ENCODE data around the gene ERBB2. TPM values are rescaled to one million over a fixed set of nuclear protein-coding genes. Genes with fewer than 3 reads are reported as not detected.
A peak's percentile ranks its signal among the peaks of the same experiment; 100 is the strongest.
"Not testable (repeated sequence)": the region's sequence is repeated elsewhere in the genome, so short reads cannot be mapped to it uniquely, and the experiment has no call there.

The ERBB2 gene
- total and polyA plus RNA-seq, 4 donors = 32.8 to 92.5 (median 49.0) TPM

DNA sequence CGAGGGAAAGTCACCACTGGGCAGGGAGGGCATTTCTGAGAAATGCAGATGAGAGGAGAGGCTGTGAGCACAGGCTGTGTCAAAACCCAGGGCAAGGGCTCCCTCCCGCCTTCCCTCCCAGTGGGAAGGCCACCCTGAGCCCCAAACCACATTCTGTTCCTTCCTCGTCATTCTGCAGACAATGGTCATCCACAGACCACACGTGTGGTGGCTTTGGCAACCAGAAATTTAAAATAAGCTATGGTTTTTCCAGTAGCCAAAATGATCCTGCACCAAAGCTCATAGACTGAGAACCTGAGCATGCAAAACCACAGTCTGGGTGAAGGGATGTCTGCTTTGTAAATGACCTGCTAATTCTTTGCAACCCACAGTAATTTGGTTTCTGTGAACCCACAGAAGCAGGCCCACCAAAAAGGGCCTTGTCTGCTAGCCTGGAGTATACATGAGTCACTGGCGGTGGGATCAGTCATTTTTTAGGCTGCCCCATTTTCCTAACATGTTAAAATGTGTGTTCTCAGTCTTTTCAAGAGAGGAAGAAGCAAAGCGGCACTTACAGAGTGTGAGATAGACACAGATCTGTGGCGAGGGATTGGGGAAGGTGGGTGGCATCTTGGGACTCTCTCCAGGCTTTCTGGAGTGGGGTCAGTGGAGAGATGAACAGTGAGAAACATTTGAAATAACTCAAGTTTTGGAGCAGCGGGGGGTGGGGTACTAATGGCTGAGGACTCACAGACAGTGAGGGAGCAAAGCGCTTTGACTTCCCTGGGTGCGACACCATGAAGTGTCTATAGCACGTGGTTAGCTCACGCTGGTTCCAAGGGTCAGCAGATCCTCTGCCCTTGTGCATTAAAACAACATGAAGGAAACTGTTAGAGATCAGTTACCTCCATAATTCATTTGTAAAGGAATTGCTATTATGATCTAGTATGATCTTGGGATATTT is 58.3 kb downstream of the ERBB2 start:
- Histone ChIP-seq H3K27ac (ENCODE audit: low read depth, low read length) (no peak overlapping the region), H3K27me3 (ENCODE audit: control insufficient read depth, insufficient read depth, low read length) (no peaks in the 10 kb centered on the region), H3K4me1 (ENCODE audit: control insufficient read depth, insufficient read depth, low read length) (peaks cover 17% of the 10 kb centered on the region), H3K4me3 (ENCODE audit: low read depth, low read length) (no peak overlapping the region), H3K36me3 (ENCODE audit: control insufficient read depth, insufficient read depth, low read length) (no peaks in the 10 kb centered on the region), H3K9me3 (ENCODE audit: control insufficient read depth, insufficient read depth, low read length) (no peaks in the 10 kb centered on the region)
- 70% methylated on average over 10 of the region's 12 CpGs for WGBS (ENCODE audit: insufficient coverage)
- no peak for DNase-seq (ENCODE audit: low read depth in 4 of 6, low spot score in 6 of 6)

DNA sequence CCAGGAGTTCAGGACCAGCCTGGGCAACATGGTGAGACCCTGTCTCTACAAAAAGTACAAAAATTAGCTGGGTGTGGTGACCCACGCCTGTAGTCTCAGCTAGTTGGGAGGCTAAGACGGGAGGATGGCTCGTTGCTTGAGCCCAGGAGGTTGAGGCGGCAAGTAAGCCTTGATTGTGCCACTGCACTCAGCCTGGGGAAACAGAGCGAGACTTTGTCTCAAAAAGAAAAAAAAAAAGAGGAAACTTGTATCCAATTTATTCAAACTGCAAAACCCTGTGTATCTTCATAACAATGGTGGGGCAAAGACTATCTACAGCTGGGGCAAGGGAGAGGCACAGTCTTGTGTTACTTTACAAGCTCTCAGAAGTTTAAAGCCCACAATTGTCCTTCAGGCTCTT is 59.3 kb downstream of the ERBB2 start:
- no peak overlapping the region for H3K27ac ChIP-seq (ENCODE audit: low read depth, low read length)
- WGBS (ENCODE audit: insufficient coverage) = 91% methylated on average over 5 of the region's 5 CpGs

DNA sequence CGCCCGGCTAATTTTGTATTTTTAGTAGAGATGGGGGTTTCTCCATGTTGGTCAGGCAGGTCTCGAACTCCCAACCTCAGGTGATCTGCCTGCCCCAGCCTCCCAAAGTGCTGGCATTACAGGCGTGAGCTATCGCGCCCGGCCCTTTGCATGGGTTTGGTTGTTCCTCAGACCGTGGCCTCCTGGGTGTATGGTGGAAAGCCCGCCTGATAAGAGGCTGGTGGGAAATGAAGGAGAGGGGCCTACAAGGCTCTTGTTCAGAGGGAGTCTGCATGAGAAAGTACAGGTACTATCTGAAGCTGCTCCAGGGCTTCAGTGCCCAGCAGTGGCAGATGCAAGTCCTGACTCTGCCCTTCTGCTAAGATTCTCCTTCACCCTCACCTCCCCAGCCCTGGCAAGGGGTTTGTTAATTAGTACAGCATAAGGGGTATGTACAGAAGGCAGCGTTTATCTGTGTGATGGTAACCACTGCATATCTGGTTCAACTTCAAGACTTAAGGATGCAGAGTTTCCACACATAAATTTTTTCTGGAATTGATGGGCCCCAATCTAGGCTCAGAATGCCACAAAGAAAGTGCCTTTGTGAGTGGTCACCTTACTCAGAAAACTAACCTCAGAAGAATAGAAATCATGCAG is 62.1 kb downstream of the ERBB2 start:
- Histone ChIP-seq H3K9me3 (ENCODE audit: control insufficient read depth, insufficient read depth, low read length) (no peaks in the 10 kb centered on the region), H3K4me1 (ENCODE audit: control insufficient read depth, insufficient read depth, low read length) (no peaks in the 10 kb centered on the region), H3K27me3 (ENCODE audit: control insufficient read depth, insufficient read depth, low read length) (no peaks in the 10 kb centered on the region), H3K27ac (ENCODE audit: low read depth, low read length) (no peak overlapping the region), H3K36me3 (ENCODE audit: control insufficient read depth, insufficient read depth, low read length) (no peaks in the 10 kb centered on the region), H3K4me3 (ENCODE audit: low read depth, low read length) (no peak overlapping the region)
- DNase-seq (ENCODE audit: low read depth in 4 of 6, low spot score in 6 of 6) = no peak
- 100% methylated on average over 7 of the region's 10 CpGs for WGBS (ENCODE audit: insufficient coverage)

More for the DNA sequence above, 59.3 kb downstream of the ERBB2 start:
- no peak for DNase-seq (ENCODE audit: low read depth in 4 of 6, low spot score in 6 of 6)
- Histone ChIP-seq H3K36me3 (ENCODE audit: control insufficient read depth, insufficient read depth, low read length) (no peaks in the 10 kb centered on the region), H3K4me3 (ENCODE audit: low read depth, low read length) (no peak overlapping the region), H3K9me3 (ENCODE audit: control insufficient read depth, insufficient read depth, low read length) (no peaks in the 10 kb centered on the region), H3K27me3 (ENCODE audit: control insufficient read depth, insufficient read depth, low read length) (no peaks in the 10 kb centered on the region), H3K4me1 (ENCODE audit: control insufficient read depth, insufficient read depth, low read length) (peaks cover 12% of the 10 kb centered on the region)

DNA sequence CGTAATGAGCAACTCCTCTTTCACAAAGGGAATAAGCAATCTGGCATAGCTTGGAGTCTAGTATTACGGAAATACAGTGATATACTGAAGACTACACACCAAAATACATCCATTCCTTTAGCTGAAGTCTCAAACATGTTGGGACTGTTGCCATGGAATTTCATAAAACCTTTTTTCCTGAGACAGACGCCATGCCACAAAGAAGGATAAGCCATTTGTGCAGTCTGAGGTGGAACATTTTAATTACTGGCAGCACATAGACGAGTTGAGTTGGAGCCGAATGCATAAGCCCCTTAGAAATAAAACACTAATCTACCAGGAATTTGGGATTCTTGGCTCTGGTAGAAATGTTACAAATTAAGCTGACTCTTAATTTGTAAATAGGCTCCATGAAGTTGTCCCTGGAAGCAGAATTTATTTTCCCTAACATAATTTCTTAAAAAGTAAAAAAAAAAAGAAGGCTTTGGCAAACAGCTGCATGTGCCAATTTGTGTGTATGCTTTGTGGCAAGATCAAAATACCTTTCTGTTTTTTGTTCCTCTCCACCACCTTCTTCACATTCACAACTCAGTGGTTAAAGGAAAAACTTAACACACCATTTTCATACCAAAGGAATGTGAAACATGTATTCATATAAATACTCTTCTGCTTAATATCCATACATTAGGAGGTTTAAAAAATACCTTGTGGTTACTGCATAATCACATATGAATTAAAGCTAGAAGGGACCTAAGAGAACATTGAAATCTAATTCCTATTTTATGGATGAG is 63.4 kb downstream of the ERBB2 start:
- DNase-seq (ENCODE audit: low read depth in 4 of 6, low spot score in 6 of 6) = peak in 2 of 6 donors; percentile 13 to 85
- no peaks in the 10 kb centered on the region for H3K9me3 ChIP-seq (ENCODE audit: control insufficient read depth, insufficient read depth, low read length)
- H3K4me1 ChIP-seq (ENCODE audit: control insufficient read depth, insufficient read depth, low read length) = no peaks in the 10 kb centered on the region
- no CpG with 5 or more reads among the region's 5 CpGs for WGBS (ENCODE audit: insufficient coverage)
- no peak overlapping the region for H3K4me3 ChIP-seq (ENCODE audit: low read depth, low read length)
- no peak overlapping the region for H3K27ac ChIP-seq (ENCODE audit: low read depth, low read length)
- no peaks in the 10 kb centered on the region for H3K27me3 ChIP-seq (ENCODE audit: control insufficient read depth, insufficient read depth, low read length)
- no peaks in the 10 kb centered on the region for H3K36me3 ChIP-seq (ENCODE audit: control insufficient read depth, insufficient read depth, low read length)

DNA sequence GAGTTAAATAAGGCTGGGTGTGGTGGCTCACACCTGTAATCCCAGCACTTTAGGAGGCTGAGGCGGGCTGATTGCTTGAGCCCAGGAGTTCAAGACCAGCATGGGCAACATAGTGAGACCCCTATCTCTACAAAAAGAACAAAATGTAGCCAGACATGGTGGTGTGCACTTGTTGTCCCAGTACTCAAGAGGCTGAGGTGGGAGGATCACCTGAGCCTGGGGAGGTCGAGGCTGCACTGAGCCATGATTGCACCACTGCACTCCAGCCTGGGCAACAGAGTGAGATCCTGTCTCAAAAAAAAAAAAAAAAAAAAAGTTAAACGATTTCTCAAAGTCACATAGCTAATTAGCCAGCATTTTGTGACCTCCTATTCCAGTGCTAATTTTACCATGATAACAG is 64.3 kb downstream of the ERBB2 start:
- H3K9me3 ChIP-seq (ENCODE audit: control insufficient read depth, insufficient read depth, low read length); H3K36me3 ChIP-seq (ENCODE audit: control insufficient read depth, insufficient read depth, low read length); H3K4me1 ChIP-seq (ENCODE audit: control insufficient read depth, insufficient read depth, low read length); H3K27ac ChIP-seq (ENCODE audit: low read depth, low read length); H3K27me3 ChIP-seq (ENCODE audit: control insufficient read depth, insufficient read depth, low read length); DNase-seq (ENCODE audit: low read depth in 4 of 6, low spot score in 6 of 6); H3K4me3 ChIP-seq (ENCODE audit: low read depth, low read length): not testable (repeated sequence)
- WGBS (ENCODE audit: insufficient coverage) = 55% methylated on average over 2 of the region's 3 CpGs

DNA sequence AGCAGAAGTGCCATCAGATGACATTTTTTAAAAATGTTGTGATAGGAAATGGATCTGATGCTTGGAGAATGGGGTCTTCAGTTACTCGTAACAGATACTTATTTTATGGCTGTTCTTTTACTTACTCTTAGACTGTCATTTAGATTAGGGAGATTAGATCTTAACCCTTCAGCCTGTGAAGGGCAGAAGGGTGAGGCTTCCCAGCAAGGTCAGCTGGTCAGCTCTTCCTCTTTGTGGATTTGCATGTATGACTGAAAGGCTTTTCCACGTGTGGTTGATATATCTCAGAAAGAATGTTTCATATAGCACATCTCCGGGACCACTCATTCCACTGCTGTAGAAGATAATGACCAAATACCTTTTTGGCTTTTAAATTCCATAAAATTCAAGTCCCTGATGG is 65.3 kb downstream of the ERBB2 start:
- Histone ChIP-seq H3K4me1 (ENCODE audit: control insufficient read depth, insufficient read depth, low read length) (no peaks in the 10 kb centered on the region), H3K36me3 (ENCODE audit: control insufficient read depth, insufficient read depth, low read length) (no peaks in the 10 kb centered on the region), H3K27ac (ENCODE audit: low read depth, low read length) (no peak overlapping the region), H3K9me3 (ENCODE audit: control insufficient read depth, insufficient read depth, low read length) (no peaks in the 10 kb centered on the region), H3K27me3 (ENCODE audit: control insufficient read depth, insufficient read depth, low read length) (no peaks in the 10 kb centered on the region), H3K4me3 (ENCODE audit: low read depth, low read length) (no peak overlapping the region)
- DNase-seq (ENCODE audit: low read depth in 4 of 6, low spot score in 6 of 6) = no peak
- no CpG with 5 or more reads among the region's 3 CpGs for WGBS (ENCODE audit: insufficient coverage)

GRCh38 chr17:39765766-39766165 is 65.9 kb downstream of the ERBB2 start:
- Histone ChIP-seq H3K4me1 (ENCODE audit: control insufficient read depth, insufficient read depth, low read length) (no peaks in the 10 kb centered on the region), H3K36me3 (ENCODE audit: control insufficient read depth, insufficient read depth, low read length) (no peaks in the 10 kb centered on the region), H3K9me3 (ENCODE audit: control insufficient read depth, insufficient read depth, low read length) (no peaks in the 10 kb centered on the region), H3K27me3 (ENCODE audit: control insufficient read depth, insufficient read depth, low read length) (no peaks in the 10 kb centered on the region), H3K27ac (ENCODE audit: low read depth, low read length) (no peak overlapping the region), H3K4me3 (ENCODE audit: low read depth, low read length) (no peak overlapping the region)
- DNase-seq (ENCODE audit: low read depth in 4 of 6, low spot score in 6 of 6) = no peak
- whole genome bisulfite sequencing (ENCODE audit: insufficient coverage) = 91% methylated on average over 12 of the region's 18 CpGs

- H3K9me3 ChIP-seq (ENCODE audit: control insufficient read depth, insufficient read depth, low read length) = no peaks in the 10 kb centered on the region
- no peak overlapping the region for H3K27ac ChIP-seq (ENCODE audit: low read depth, low read length)
- no peaks in the 10 kb centered on the region for H3K36me3 ChIP-seq (ENCODE audit: control insufficient read depth, insufficient read depth, low read length)
- DNase-seq (ENCODE audit: low read depth in 4 of 6, low spot score in 6 of 6) = no peak
- WGBS (ENCODE audit: insufficient coverage) = no CpG with 5 or more reads among the region's 3 CpGs
- no peaks in the 10 kb centered on the region for H3K27me3 ChIP-seq (ENCODE audit: control insufficient read depth, insufficient read depth, low read length)
- H3K4me3 ChIP-seq (ENCODE audit: low read depth, low read length) = no peak overlapping the region
- no peaks in the 10 kb centered on the region for H3K4me1 ChIP-seq (ENCODE audit: control insufficient read depth, insufficient read depth, low read length)
These were observed 67.3 kb downstream of the ERBB2 start for GRCh38 chr17:39767147-39767546.

DNA sequence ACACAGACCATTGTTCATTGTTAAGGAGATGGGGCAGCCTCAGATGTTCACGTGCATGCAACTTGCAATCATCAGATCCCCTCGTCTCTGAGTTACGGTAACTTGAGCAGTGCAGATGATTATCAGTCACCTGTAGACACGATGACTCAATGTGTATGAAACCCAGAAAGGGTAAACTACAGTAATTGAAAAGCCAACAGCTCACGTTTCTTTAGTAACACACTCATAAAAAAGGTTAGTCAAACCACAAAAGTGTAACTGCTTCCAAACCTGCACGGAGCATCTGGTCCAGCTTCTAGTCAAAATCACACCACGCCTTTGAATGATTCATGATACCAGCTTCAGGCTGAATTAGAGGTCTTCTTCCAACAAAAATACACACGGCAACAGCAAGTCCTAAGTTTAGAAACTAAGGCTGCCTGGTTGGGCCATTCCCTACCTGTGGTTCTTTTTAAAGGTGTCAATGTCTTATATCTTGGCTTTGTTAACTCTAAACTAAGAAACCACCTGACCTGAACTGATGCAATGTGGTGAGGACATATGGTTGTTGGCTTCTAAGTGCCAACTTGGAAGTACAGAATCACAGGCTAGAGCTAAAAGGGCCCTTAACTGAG is 70.2 kb downstream of the ERBB2 start:
- WGBS (ENCODE audit: insufficient coverage) = 88% methylated on average over 7 of the region's 8 CpGs
- no peaks in the 10 kb centered on the region for H3K9me3 ChIP-seq (ENCODE audit: control insufficient read depth, insufficient read depth, low read length)
- no peak overlapping the region for H3K27ac ChIP-seq (ENCODE audit: low read depth, low read length)
- no peak overlapping the region for H3K4me3 ChIP-seq (ENCODE audit: low read depth, low read length)
- peaks cover 4% of the 10 kb centered on the region for H3K27me3 ChIP-seq (ENCODE audit: control insufficient read depth, insufficient read depth, low read length)
- no peaks in the 10 kb centered on the region for H3K36me3 ChIP-seq (ENCODE audit: control insufficient read depth, insufficient read depth, low read length)
- no peaks in the 10 kb centered on the region for H3K4me1 ChIP-seq (ENCODE audit: control insufficient read depth, insufficient read depth, low read length)
- no peak for DNase-seq (ENCODE audit: low read depth in 4 of 6, low spot score in 6 of 6)
